Daoy (cell line): ENCODE data around the gene HOXD11. TPM values are rescaled to one million over a fixed set of nuclear protein-coding genes. Genes with fewer than 3 reads are reported as not detected.
A peak's percentile ranks its signal among the peaks of the same experiment; 100 is the strongest.

ENCODE experiments used
- DNase-seq: peaks from one replicate; pipeline ENCODE4 v3.0.0-alpha.2; 2015; ENCODE audit warnings: low read depth
- total RNA-seq: library from RNA; depleted of rRNA; stranded (reverse); fragments of >200 nt; shearing (Covaris generic); gene quantifications from 2 replicates; pipeline ENCODE4 v1.2.3, GENCODE V29; 2014

Gene HOXD11
- total RNA-seq, 1 experiment from 2014 or later = 13.4 TPM

- DNase-seq = no peak
Measured at GRCh38 chr2:176081376-176081836, 25.7 kb upstream of the HOXD11 start.

DNA sequence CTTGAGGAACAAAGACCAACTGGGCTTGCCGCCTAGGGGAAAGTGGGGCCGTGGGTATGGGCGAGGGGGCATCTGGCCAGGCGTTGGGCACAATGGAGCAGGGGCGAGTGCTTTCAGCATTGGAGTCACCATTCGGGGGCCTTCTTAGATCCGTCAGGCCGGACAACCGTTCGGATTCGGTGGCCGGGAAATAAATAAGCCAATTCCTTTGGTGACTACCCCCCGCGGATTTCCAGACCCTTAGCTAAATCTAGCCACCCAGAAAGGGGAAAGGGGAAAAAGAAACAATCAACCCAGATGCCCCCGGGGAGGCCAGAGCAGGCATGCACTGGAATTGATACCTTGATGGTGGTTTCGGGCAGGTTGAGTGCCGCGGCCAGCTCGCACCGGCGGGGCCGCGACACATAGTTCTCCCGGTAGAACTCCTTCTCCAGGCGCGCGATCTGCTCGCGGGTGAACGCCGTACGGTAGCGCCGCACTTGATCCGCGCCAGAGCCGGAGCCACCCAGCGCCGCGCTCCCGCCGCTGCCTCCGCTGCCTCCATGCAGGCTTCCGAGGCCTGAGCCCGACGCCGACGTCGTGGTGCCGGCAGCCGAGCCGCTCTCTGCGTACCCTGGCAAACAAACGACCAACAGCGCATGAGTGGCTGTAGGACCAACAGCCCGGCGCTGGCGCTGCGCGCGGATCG lies 25.1 kb upstream of the HOXD11 start:
- no peak for DNase-seq

GRCh38 chr2:176082525-176082823 lies 24.6 kb upstream of the HOXD11 start:
- DNase-seq = no peak

DNA sequence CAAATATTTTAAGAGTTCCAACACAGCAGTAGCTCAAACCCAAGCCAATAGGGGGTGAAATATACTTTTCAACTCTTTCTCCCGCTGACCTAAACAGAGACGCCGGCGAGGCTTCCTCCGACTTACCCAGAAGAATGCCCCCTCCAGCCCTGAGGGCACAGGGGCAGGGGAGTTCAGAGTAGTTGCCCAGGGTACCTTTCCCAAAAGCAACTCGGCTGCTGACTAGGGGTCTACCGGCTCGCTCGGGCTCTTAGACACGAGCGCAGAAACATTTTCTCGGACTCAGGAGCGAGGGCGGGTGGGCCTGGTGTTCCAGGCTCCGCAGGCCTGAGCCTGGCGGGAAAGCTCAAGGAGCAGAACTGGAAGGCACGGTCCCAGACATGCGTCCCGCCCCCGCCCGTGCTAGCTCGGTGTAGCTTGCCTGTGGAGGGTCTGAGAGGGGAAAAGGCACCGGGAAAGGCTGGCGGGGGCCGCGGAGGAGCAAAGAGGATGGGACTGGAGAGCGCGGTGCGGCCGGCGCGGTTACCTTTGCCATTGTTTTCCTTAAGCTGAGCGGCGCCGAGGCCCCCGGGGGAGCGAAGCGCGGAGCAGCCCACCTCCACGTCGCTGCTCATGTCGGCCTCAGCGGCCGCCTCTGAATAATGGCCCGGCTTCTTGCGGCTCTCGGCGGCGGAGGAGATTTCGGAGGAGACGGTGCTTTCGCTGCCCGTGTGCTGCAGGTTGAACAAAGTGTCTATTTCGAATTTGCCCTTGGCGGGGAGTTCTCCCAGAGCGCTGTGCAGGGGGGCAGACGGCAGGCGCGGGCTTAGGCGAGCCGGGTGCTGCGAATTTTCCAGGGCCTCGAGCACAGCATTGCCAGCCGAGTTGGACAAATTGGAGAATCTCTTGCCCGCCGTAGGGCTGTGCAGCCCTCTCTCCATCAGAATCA lies 24.0 kb upstream of the HOXD11 start:
- peak; percentile 49 for DNase-seq

GRCh38 chr2:176083796-176084261 lies 23.3 kb upstream of the HOXD11 start, which contains the start of gene EVX2:
EVX2 (minus strand) TSS chr2:176083962; CDS start chr2:176083776, 186 bp downstream.
- no peak for DNase-seq

DNA sequence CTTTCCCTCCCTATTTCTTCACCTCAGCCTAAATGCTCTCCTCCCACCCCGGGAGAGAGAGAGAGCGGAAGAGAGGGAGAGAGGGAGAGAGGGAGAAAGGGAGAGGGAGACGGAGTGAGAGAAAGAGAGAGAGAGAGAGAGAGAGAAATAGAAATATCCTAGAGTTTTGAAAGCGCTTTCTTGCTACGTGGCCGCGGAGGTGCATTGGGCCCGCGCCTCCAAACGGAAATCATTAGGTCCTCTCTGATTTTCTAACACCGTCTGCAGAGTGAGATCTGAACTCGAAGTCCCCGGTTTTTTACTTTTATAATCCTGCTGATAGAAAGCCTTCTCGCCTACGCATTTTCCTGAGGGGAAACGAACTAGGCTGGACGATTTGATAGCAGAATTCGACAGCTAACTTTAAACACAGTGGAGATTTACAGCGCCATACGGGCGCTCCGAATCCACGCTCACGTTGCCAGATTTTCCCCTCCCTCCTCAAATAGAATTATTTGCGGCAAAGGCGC lies 22.4 kb upstream of the HOXD11 start:
- peak; percentile 30 for DNase-seq

DNA sequence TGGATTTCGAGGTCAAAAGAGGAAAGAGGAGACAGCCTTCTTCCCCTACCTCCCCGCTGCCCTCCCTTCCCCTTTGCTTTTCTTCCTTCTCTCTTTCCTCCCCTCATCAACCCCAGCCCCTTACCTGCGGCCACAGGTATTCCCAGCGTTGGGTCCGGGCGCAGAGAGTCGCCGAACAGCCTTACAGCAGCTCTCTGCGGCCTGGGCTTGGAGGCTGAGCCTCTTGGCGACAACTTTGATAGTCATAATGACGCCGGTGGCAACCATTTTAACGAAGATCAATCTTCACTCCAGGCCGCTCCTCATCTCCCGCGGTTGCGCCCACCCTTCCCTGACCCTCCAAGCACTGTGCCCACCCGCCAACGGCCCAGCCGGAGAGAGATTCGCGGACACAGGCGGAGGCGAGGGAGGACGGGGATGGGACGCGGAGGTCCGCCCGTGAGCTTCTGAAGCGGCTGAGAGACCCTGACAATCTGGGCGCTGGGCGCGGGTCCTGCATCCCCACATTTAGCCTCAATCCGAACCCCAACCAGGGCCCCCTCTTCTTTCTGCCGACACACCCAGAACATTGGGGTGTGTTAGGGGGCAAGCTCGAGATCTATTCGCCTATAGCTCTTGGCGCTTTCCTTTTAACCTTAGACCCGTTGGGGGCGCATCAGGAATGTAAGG lies 21.8 kb upstream of the HOXD11 start:
- DNase-seq = no peak

GRCh38 chr2:176085861-176086771 lies 21.0 kb upstream of the HOXD11 start:
- DNase-seq = peak; percentile 63

DNA sequence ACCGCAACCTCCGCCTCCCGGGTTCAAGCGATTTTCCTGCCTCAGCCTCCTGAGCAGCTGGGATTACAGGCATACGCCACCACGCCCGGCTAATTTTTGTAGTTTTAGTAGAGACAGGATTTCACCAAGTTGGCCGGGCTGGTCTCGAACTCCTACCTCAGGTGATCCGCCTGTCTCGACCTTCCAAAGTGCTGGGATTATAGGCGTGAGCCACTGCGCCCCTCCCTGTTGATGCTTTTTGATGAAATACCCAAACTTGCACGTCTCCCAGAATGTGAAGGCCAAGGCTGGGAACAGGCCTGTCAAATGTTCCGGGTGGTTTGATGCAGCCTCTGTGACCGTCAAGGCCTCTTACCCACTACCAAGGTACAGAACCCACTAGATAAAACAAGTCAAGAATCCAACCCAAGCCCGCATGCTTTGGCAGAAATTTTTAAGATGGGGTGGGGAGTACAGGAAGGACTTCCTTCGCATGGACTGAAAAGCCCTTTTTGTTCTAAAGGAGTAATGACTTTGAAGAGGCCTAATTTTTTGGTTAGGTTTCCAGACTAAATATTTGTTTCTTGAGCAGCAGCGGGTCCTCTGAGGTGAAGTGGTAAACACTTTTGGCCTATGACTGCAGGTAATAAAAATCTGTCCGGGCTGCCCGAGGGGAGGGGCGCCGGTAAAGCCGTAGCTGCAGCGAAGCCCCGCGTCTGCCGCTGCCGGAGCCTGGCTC lies 19.6 kb upstream of the HOXD11 start:
- DNase-seq = no peak

DNA sequence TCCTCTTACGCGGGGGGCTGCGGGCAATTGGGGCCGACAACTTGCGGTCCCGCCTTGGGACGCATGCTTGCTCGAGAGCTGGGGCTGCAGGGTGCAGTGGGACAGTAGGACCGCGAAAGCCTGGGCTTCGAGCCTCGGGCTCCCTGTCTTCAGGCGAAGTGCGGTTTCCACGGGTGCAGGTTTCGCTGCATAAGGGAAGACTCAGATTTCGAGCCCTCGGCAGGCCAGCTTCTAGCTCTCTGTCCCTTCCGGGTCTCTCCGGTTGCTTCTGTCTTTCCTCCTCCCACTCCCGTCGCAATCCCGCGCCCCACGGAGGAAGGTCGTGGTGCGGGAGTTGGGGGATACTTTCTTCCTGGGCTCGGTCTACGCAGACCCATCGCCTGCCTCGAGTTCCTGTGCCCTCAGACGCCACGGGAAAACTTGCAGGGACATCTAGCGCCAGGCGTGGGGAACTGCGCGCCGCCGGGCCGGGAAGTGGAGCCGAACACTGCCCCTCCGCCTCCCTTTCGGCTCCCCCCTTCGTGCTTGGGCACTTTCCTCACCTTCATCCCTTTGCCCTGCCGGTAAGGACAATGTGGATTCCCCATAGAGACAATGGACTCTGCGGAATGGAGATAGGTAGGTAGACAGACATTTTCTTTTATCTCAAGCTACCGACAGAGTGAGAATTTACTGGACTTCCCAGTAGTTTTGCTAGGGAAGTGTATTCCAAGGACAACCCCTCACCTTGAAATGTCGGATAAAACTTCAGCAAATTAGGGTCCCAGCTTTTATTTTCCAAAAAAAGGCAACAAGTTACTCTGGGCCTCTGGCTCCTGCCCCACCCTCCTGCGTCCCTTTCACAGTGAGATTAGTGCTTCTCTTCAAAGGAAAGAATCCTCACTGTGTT lies 18.8 kb upstream of the HOXD11 start:
- peak; percentile 72 for DNase-seq

- DNase-seq = no peak
Measured at GRCh38 chr2:176088937-176089842, 17.9 kb upstream of the HOXD11 start.

- no peak for DNase-seq
Measured at GRCh38 chr2:176089843-176090395, 17.2 kb upstream of the HOXD11 start.

DNA sequence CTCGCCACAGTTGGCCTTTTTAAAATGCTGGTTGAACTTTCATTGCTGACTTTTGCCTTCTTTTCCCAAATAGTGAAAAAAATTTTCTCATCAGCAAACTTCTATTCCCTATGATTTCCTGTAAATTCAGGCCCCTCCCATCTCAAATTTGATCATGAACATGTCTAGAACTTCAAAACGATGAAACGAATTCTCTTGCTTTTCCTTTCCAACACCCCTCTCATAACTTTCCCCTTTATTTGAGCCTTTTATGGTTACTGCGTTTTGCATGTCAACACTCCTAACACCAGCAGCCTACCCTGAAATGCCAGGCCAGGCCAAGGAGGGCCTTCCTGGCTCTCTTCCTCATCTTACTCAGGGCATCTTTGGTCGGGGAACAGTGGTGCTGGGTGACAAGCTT lies 16.2 kb upstream of the HOXD11 start:
- no peak for DNase-seq

DNA sequence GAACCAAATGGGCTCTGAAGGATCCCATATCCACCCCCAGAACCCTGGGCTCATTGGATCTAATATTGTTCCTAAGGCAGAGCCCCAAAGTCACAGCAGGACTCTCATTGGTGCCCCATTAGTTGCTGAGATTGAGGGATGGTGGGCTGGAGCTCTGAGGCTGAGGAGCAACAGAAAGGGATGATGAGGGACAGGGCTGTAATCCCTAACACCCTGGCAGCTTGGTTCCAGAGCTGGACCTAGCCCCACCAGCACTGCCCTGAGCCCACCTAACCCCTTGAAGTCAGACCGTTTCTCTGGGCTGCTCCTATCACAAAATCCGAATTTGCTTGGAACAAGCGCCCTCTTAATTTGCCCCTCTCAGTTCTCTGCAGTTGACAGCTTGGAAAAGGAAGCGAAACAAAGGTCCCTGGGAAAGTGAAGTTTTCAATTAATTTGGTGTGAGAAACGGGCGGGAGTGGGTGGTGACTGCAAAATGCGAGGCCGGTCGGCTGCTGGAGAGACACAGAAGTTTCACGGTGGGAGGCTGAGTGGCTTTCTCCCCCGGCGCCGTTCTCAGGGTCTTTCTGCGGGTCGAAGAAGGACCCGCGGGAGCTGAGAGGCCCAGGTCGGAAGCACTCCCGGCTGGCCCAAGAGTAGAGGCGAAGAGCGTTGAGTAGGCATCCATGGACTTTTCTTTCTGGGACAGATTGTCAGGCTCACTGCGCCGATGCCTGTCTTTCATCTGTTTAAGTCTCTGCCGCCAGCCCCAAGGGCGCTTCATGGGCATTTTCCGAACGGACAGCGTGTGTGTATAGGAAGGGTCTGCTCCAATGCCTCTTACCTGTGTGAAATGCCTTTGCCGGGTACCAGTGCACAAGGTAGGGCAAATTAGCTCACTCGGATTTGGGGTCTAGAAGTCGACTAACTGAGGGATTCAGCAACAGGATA lies 15.5 kb upstream of the HOXD11 start:
- no peak for DNase-seq

DNA sequence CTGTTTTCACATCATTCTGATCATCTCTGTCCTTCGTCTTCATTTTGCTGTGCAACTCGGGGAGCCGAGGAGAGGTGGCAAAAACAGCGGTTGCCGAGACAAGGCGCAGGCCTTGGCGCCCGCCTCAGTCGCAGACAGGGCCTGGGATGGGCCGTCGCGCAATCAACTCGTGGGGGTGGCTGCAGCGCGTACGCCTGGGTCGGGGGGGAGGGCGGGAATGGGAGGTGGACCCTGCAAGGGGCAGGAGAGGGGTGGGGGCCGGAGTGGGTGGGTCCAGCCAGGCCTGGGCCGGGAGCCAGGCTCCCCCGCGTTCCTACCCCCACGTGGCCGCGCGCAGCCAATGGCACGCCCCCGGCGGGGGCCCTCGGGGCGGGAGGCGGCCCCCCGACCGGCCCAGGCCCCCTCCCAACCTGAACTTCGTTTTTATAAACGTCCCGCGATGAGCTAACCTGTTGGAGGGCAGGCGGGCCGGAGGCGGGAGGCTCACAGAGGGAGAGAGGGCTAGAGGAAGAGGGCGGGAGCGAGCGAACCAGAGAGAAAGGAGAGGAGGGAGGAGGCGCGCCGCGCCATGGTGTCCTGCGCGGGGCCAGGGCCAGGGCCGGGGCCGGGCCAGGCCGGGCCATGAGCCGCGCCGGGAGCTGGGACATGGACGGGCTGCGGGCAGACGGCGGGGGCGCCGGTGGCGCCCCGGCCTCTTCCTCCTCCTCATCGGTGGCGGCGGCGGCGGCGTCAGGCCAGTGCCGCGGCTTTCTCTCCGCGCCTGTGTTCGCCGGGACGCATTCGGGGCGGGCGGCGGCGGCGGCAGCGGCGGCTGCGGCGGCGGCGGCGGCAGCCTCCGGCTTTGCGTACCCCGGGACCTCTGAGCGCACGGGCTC lies 14.6 kb upstream of the HOXD11 start, which contains the start of gene HOXD13:
Gene HOXD13, plus strand, starts transcription at position 452 of the 875 bp plus-strand sequence. Its CDS starts 170 bp downstream, at position 622.
- peak; percentile 72 for DNase-seq
